Esophagus muscularis mucosa (tissue), 4 donors: ENCODE results near the gene BMP2K.

ENCODE experiments used
- CTCF ChIP-seq, 3 experiments: fragments of 200-600 bp in 2 of 3; fragments of 450-650 bp in 1 of 3; sonication (generic) in 2 of 3; IDR thresholded peaks; one replicate each; pipeline ENCODE4 v1.5.1; 2017 to 2019; ENCODE audit warnings: antibody characterized with exemption in 3 of 3, mild to moderate bottlenecking in 2 of 3, moderate library complexity in 1 of 3
- EP300 ChIP-seq: sonication (generic); formaldehyde crosslinking; IDR thresholded peaks from one replicate; pipeline ENCODE4 v1.6.1; 2017; ENCODE audit warnings: antibody characterized with exemption
- POLR2A ChIP-seq: fragments of 450-650 bp; IDR thresholded peaks from one replicate; pipeline ENCODE4 v1.6.1; 2017; ENCODE audit warnings: antibody characterized with exemption, moderate library complexity, mild to moderate bottlenecking, low read depth

DNA sequence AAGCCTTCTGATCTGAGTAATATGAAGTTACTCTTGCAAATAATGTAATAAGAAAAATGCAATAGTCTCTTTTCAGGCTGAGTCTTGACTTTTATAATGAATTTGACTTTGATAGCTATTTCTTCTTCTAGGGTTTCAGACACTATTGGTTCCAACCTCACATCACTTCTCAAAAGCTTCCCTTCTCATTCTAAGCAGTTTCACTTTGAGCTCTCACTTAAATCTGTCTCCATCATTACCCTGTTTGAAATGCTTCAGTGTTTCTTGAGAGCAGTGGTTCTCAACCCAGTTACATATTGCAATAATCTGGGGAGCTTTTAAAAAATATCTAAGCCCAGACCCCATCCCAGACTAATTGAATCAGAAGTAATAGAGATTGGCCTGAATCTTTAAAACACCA lies 40.5 kb upstream of the BMP2K start:
- no peak for TF ChIP-seq EP300
- no peak for TF ChIP-seq CTCF (IDR thresholded peaks at IDR 0.05)
- TF ChIP-seq POLR2A = no peak
